ENCODE measurements around the gene TYSND1.
"Not testable (repeated sequence)": the region's sequence is repeated elsewhere in the genome, so short reads cannot be mapped to it uniquely, and the experiment has no call there.

TYSND1 gene, protein sequence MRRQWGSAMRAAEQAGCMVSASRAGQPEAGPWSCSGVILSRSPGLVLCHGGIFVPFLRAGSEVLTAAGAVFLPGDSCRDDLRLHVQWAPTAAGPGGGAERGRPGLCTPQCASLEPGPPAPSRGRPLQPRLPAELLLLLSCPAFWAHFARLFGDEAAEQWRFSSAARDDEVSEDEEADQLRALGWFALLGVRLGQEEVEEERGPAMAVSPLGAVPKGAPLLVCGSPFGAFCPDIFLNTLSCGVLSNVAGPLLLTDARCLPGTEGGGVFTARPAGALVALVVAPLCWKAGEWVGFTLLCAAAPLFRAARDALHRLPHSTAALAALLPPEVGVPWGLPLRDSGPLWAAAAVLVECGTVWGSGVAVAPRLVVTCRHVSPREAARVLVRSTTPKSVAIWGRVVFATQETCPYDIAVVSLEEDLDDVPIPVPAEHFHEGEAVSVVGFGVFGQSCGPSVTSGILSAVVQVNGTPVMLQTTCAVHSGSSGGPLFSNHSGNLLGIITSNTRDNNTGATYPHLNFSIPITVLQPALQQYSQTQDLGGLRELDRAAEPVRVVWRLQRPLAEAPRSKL

DNA sequence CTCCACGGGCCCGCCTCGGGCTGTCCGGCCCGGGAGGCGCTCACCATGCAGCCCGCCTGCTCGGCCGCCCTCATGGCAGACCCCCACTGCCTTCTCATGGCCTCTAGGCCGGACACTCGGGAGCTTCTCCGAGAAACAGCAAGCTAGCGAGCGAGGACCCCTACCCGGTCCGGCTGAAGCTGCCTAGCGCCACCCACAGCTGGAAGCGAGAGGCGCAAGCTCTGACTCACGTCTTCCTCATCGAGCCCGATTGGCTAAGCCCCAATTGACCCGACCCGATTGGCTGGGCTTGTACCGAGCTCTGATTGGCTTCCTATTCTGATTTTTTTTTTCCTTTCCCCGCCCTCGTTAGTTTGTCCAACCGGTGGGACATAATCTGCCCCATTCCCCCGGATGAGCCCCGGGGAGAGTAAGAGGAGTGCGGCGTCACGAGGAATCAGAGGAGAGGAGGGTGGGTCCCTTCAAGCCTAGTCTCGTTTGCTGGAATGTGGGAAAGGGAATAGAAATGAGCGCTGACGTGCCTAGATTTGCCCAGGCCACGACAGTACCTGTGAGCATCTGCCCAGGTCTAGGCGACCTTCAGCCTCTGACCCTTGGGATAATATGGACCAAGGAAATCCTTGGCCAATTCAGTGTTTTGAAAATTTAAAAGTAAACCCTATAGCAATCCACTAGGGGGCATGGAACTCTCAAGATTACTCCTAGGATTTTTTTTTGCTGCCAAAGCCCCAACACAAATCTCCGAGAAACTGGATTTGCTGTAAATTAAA is at the start of gene TYSND1:
TSS of gene TYSND1 (minus strand) at position 212 of the 770 bp plus-strand sequence. CDS start at position 98, 114 bp downstream.
- FAIRE-seq (no peak), DNase-seq (ENCODE audit: low spot score) (peak; percentile 99)

DNA sequence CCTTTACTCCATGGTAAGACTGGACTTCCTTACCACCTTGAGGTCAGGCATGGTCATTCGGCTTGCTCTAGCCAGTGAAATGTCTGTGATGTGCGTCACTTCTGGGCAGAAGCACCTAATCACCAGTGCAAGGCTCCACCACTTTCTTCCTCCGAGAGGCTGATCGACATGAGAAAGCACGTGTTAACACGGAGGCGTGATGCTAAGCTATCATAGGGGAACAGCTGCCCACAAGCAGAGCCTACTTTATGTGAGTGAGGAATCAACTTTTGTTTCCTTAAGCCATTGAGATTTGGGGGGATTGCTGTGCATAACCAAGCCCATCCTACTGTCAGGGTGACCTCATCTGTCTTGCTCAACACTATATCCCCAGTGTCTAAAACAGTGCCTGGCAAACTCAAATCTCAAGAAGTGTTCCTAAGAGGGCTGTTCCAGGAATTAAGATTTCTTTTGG is 46.9 kb upstream of the TYSND1 start:
- FAIRE-seq = no peak
- no peak for DNase-seq (ENCODE audit: low spot score)

DNA sequence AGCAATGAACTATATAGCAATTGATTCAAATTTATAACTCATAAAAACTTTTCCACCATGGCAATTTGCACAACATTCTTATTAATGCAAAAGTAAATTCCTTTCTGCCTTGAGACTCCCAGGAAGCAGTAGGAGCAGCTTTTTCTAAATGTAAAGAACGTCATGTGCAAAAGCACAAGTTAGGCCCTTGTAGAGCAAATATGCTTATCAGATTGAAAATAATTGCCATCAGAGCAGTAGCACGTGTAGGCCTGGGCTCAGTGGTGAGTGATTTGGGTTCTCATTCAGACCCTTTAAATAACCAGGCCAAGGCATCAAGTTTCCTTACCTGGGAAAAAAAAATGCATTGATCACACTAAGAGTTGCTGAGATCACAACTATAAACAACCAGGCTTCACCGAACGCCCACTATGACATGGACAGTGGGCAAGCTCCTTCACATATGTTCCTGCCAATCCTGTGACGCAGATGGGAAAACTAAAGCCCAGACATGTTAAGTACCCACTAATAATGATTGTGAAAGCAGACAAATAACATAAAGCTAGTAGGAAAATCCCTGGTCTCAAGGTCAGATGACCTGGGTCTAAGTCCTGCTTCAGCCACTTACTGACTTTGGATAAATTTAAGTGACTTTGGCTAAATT is 45.9 kb upstream of the TYSND1 start:
- no peak for FAIRE-seq
- no peak for DNase-seq (ENCODE audit: low spot score)

DNA sequence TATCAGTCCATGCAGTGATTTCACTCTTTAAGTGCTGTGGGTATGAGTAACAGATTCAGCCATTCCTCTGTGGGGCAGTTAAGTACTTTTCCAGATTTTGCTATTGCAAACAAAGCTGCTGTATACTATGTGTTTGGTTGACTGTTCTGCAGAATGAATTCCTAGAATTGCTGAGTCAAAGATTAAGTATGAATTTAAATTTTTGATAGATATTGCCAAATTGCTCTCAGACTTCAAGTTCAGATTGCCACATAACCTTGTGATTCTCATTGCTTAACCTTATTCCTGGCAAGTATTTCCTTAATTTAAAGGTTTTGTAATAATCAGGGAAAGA is 45.4 kb upstream of the TYSND1 start:
- DNase-seq (ENCODE audit: low spot score) (no peak), FAIRE-seq (no peak)

DNA sequence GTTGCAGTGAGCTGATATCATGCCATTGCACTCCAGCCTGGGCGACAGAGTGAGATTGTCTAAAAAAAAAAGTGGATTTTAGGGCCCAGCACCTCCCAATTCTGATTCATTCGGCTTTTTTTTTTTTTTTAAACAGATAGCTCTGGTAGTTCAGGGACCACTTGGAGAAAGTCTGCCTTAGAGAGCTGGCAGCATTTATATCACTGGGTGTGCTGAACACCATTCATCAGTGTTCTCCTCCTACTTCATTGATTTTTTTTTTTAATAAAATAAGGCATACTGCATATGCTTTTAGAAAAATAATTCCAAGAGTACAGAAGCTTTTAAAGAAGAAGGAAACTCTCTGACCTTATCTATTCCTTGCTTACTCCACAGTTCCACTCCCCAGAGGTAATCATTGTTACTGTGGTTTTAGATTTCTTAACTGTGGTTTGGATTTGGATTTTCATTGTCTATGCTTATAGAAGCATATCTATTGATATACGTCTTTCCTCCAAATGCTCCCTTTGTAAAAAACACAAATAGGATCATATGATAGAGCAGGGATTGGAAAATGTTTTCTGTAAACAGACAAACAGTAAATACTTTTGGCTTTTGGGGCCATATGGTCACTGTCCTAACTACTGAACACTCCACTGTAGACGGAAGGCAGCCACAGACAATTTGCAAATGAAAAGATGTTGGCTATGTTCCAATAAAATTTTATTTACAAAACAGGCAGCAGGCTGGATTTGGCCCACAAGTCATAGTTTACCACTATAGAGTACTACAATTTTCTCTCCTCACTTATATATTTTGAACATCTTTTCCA is 44.9 kb upstream of the TYSND1 start:
- FAIRE-seq = no peak
- no peak for DNase-seq (ENCODE audit: low spot score)

DNA sequence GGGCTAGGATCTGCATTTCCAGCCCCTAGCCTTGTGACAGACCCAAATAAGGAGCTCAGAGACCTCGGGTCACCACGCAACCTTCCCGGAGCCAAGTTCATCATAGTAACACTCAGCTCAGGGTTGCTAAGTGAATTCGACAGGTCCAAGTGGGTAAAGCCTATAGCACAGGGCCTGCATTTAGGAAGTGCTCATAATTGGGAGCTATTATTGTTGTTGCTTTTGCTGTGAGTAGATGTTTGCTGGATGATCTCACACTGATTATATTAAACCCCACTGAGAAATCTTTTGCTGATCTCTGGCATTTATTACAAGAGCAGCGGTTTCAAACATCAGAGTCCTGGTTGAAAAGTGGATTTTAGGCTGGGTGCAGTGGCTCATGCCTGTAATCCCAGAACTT is 44.1 kb upstream of the TYSND1 start:
- no peak for DNase-seq (ENCODE audit: low spot score)
- FAIRE-seq = no peak

DNA sequence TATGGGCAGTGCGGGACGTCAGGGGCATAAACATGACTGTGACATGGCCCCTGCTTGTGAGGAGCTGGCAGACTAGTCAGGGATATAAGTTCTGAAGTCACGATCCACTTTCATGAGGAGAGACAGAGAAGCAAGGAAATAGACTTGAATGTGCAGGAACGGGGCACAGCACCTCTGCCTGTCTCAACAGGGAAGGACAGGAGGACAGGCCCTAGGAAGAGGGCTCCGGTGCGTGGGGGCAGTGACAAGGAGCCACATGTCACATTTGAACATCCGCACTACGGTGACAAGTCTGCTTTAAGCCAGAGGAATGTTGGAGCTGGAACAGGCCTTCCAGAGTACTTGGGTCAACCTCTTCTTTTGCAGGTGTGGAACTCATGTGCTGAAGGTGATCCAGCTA is 43.6 kb upstream of the TYSND1 start:
- no peak for DNase-seq (ENCODE audit: low spot score)
- peak; percentile 48 for FAIRE-seq

DNA sequence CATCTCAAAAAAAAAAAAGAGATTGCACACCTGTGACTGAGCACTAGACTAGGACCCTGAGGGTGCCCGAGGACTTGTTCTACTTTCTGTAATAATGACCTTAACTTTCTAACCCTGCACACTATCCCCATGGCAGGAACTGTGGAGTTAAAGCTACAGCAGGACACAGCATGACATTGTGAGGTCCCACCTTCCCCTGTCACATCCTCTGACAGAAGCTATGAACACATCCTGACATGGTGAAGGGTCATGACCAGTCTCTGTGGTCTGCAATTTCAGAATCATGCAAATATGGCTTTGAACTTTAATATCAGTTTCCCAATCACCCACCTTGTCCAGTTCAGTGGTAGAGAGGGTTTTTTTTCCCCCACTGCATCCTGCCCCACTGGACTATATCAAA is 42.3 kb upstream of the TYSND1 start:
- DNase-seq (ENCODE audit: low spot score) = no peak
- FAIRE-seq = no peak

DNA sequence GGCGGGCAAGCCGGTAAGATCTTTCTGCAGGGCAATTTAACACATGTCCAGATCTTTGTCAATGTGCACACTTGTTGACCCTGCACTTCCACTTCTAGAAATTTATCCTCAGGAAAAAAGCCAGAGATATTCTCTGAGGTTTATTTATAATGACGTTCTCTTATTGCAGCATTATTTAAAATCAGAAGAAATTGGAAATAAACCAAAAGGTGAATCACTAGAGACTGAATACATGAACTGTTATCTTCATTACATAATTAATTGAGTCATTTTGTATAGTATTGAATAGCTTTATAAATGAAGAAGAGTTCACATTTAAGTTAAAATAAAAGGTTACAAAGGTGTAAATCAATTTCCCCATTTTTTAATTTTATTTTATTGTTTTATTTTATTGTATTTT is 40.1 kb upstream of the TYSND1 start:
- DNase-seq (ENCODE audit: low spot score) = no peak
- no peak for FAIRE-seq

DNA sequence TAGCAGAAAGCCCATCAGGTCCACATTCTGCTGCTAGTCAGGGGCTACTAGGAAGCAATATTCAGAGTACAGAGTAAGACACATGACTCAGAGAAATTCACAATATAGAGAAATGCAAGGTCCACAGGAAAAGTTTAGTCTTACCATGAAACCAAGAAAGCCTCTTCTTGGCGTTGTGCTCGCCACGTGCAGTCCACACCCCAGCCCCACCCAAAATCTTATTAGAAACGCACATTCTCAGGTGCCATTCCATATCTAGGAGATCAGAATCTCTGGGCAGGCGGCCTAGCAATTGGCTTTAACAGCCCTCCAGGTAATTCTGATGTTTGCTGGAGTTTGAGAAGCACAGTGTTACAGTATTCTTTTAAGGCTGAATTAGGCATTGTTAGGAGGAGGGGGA is 39.6 kb upstream of the TYSND1 start:
- DNase-seq (ENCODE audit: low spot score) (no peak), FAIRE-seq (no peak)

DNA sequence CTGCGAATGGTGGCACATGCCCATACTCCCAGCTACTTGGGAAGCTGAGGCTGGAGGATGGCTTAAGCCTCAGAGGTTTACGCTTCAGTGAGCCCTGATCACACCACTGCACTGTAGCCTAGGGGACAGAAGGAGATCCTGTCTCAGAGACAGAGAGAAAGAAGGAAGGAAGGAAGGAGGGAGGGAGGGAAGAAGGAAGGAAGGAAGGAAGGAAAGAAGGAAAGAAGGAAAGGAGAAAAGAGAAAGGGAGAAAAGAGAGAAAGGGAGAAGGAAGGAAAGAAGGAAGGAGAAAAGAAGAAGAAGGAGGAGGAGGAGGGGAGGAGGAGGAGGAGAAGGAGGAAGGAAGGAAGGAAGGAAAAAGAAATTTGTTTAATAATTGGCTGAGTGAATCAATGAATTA is 36.8 kb upstream of the TYSND1 start:
- FAIRE-seq = no peak
- DNase-seq (ENCODE audit: low spot score) = no peak

DNA sequence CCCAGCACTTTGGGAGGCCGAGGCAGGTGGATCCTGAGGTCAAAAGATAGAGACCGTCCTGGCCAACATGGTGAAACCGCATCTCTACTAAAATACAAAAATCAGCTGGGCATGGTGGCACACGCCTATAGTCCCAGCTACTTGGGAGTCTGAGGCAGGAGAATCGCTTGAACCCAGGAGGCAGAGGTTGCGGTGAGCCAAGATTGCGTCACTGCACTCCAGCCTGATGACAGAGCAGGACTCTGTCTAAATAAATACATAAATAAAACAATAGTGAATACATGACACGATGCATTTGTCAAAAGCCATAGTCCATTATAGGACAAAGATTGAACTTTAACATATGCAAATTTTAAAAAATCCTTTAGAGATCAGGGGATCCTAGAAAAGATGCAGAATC is 32.7 kb upstream of the TYSND1 start:
- not testable (repeated sequence) for DNase-seq (ENCODE audit: low spot score); FAIRE-seq

DNA sequence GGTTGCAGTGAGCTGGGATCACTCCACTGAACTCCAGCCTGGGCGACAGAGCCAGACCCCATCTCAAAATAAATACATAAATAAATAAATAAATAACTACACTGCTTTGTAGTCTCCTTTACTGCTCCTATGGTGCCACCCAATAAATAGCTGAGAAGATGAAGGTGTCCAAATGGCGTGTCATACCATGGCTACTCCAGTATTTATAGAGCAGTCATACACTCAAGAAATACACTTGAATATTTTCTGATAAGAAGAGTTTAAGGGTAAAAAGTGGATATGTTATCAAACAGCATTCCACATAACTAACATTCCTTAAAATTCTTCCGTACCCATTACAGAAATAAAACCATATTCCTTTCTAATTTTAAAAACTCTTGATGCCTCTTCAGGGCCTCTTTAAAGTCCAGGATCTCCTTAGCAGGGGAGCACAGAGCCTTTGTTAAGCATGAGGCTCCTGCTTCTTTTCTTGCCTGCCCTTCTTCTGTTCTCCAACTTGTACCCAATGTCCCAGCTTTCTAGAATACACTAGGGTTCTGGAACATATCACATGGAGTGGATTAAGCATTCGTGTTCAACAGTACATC is 31.7 kb upstream of the TYSND1 start:
- FAIRE-seq (no peak), DNase-seq (ENCODE audit: low spot score) (no peak)

DNA sequence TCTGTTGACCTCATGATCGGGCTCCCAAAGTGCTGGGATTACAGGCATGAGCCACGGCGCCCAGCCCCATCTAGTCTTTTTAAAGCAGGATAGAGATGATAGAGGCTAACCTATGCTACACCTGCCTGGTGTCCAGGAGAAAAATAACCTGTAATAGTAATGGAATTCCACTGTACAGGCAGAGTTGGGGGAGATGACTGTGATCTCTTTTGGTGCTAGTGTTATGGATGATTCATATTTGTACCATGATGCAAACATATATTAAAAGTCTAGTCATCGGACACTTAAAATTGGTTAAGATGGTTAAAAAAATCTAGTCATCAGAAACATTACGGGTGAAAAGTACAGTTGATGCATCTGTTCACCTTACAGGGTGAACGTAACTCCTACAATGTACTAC is 29.9 kb upstream of the TYSND1 start:
- FAIRE-seq (no peak), DNase-seq (ENCODE audit: low spot score) (no peak)

DNA sequence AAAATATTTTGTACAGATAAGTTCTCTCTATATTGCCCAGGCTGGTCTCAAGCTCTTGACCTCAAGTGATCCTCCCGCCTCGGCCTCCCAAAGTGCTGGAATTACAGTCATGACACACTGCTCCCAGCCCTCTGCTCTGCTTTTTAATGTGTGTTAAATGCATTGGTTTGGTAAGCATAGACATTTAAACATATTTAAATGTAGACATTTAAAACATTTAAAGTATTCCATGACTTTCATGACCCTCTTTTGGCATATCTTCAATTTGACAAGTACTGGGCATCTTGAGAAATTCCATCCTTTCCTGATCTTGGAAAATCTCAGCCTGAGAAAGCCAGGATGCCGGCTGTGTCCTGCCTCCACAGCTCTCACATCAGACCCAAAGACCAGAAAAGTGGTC is 29.0 kb upstream of the TYSND1 start:
- FAIRE-seq (no peak), DNase-seq (ENCODE audit: low spot score) (no peak)

DNA sequence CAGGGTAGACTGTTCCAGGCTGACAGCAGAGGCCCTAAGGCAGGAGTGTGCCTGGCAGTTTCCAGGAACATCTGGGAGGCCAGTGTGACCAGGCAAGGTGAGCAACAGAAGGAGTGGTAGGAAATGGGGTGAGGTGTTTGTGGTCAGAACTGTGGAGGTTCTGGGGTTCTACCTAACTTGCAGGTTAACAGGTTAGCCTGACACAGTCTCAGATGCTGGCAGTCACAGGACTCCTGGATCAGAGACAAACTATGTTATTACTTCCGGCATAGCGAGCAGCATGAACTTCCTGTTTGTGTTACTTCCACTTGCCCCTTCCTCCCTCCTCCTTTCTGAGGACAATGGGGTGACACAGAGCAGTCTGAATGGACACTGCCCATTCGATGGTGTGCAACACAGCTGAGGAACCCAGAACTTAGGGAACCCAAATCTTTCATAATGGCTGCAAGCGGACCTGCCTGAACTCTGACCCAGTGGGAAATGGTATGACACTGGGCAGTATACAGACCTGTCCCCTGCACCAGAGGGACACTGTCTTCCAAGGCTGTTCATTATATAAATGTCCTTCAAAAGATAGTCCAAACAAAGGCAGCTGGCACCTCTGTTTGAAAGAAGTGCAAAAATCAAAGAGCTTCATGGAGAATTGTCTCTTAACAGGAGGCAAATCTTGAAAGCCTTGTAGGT is 27.7 kb upstream of the TYSND1 start:
- FAIRE-seq = peak; percentile 37
- DNase-seq (ENCODE audit: low spot score) = no peak

DNA sequence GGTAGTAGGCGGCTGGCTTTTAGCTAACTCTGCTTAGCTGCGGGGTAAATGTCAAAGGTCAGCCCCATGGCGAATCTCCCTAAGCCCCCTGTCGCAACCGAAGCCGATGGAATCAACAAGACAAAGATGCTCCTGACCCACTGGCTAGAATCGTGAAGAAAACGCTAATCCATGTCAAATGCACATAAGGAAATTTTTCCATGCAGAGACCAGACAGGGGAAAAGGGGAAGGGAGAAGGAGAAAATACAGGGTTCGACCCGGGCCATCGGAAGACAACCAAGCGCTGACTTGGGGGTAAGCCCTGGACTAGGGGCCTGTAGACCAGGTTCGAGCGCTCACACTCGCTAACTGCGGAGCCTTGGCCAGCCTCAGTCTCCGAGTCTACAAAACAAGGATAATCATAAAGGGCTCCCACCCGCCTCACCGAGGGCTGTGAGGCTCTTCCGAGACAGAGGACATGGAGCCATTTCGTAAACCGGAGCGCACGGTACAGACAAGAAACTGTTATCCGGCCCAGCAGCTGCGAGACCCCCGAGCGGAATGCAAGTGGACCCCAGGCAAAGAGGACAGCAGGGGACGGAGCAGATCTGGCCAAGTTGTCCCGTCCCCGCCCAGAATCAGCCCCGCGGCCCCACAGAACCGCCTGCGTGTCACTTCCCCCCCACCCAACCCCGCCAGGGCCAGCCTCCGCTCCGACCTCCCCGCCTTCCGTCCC is 23.3 kb upstream of the TYSND1 start:
- no peak for DNase-seq (ENCODE audit: low spot score)

DNA sequence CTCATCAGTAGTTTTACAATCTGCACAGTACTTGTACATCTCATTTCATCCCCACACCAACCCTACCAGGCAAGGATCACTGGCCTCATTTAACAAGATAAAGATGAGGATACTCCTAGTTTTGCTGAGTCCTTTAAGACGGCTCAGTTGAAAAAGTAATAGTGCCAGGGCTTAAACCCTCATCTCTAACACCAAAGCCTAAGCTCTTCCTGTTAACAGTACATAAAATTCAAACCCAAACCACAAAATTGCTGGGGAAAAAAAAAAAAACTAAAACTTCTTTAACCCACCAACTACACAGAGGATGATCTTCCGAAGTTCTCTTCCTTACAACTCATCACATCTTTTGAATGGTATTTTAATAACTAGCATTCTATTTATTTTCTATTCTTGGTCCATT is 22.5 kb upstream of the TYSND1 start:
- FAIRE-seq (no peak), DNase-seq (ENCODE audit: low spot score) (no peak)

More for the DNA sequence above, 23.3 kb upstream of the TYSND1 start:
- FAIRE-seq = no peak

DNA sequence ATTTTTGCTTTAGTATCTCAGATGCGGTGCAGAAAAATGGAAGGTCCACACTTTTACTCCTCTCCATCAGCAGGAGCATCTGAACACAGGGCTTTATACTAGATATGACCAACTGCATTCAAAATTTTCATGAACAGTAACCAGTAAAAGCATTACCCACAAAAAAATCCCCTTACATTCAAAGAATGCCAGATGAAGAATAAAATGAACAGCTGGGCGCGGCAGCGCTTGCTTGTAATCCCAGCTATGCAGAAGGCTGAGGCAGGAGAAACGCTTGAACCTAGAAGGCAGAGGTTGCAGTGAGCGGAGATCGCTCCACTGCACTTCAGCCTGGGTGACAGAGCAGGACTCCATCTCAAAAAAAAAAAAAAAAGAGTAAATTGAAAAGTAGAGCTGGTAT is 20.7 kb upstream of the TYSND1 start:
- FAIRE-seq (no peak), DNase-seq (ENCODE audit: low spot score) (no peak)

DNA sequence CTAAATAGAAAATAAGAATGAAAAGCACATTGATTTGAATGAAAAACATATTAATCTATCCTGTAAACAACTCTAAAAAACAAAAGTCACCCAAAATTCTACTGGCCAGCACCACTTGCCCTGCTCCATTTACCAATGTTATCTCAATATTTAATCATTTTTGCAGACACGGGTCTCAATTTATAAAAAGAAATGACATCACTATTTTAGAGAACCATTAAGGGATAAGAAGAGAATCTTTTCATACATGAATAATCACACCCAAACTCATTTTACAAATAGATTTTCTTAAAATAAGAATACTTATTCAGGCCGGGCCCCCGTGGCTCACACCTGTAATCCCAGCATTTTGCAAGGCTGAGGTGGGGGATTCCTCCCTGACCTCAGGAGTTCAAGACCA is 19.9 kb upstream of the TYSND1 start:
- DNase-seq (ENCODE audit: low spot score) (no peak), FAIRE-seq (no peak)
